Activated T-helper 2 cell treated with anti-CD3 and anti-CD28 coated beads, Interferon-gamma antibody, Interleukin-2, Interleukin-4, amounts not matched to agents 10 μg/mL and 5 μg/mL and 100 μg/mL, durations not matched to agents 14 hours and 24 hours and 36 hours (primary cell): ENCODE measurements around the gene DGKI. TPM values are rescaled to one million over a fixed set of nuclear protein-coding genes. Genes with fewer than 3 reads are reported as not detected.
A peak's percentile ranks its signal among the peaks of the same experiment; 100 is the strongest.

Experiments
- DNase-seq: peaks from one replicate; pipeline ENCODE4 v3.0.0; 2021; ENCODE audit warnings: low spot score
- H3K27ac Mint-ChIP-seq: one replicate; pipeline ENCODE4 v1.8.0; 2021; ENCODE audit warnings: mixed read lengths
- H3K27me3 Mint-ChIP-seq: one replicate; pipeline ENCODE4 v1.8.0; 2021; ENCODE audit warnings: low read depth, mixed read lengths
- H3K36me3 Mint-ChIP-seq: one replicate; pipeline ENCODE4 v1.8.0; 2021; ENCODE audit warnings: low read depth, mixed read lengths
- H3K4me1 Mint-ChIP-seq: one replicate; pipeline ENCODE4 v1.8.0; 2021; ENCODE audit warnings: low read depth, mixed read lengths
- H3K4me3 Mint-ChIP-seq: one replicate; pipeline ENCODE4 v1.8.0; 2021; ENCODE audit warnings: low read depth, mild to moderate bottlenecking, moderate library complexity, mixed read lengths
- H3K9me3 Mint-ChIP-seq: one replicate; pipeline ENCODE4 v1.8.0; 2021; ENCODE audit warnings: mixed read lengths
- intact Hi-C: fragments of 100-400 bp; cut with micrococcal nuclease; formaldehyde crosslinking; loops from one replicate; pipeline ENCODE4 v1.15.1; 2023
- total RNA-seq: library from RNA; stranded (reverse); gene quantifications from 2 replicates; pipeline ENCODE4 v1.2.3, GENCODE V29; 2022

Gene DGKI
- total RNA-seq, 1 donor from 2014 or later: 3.9 TPM

GRCh38 chr7:137880432-137880831, 33.7 kb upstream of the DGKI start:
- peaks cover 12% of the 10 kb centered on the region for H3K4me1 Mint-ChIP-seq
- no peak overlapping the region for H3K27ac Mint-ChIP-seq
- H3K27me3 Mint-ChIP-seq: no peaks in the 10 kb centered on the region
- no peak overlapping the region for H3K4me3 Mint-ChIP-seq
- peaks cover 67% of the 10 kb centered on the region for H3K36me3 Mint-ChIP-seq
- no peak for DNase-seq
- H3K9me3 Mint-ChIP-seq: no peaks in the 10 kb centered on the region
- intact Hi-C loops: no loop called here

- DNase-seq: no peak
- peaks cover 12% of the 10 kb centered on the region for H3K4me1 Mint-ChIP-seq
- no peaks in the 10 kb centered on the region for H3K27me3 Mint-ChIP-seq
- peak overlapping the region; percentile 57 for H3K27ac Mint-ChIP-seq
- H3K9me3 Mint-ChIP-seq: no peaks in the 10 kb centered on the region
- H3K4me3 Mint-ChIP-seq: no peak overlapping the region
- intact Hi-C loops: no loop called here
- H3K36me3 Mint-ChIP-seq: peaks cover 64% of the 10 kb centered on the region
These were observed 32.8 kb upstream of the DGKI start for GRCh38 chr7:137879357-137880158.

- H3K36me3 Mint-ChIP-seq: peaks cover 65% of the 10 kb centered on the region
- intact Hi-C loops: no loop called here
- no peaks in the 10 kb centered on the region for H3K9me3 Mint-ChIP-seq
- H3K4me1 Mint-ChIP-seq: peaks cover 18% of the 10 kb centered on the region
- H3K27ac Mint-ChIP-seq: no peak overlapping the region
- no peak for DNase-seq
- no peak overlapping the region for H3K4me3 Mint-ChIP-seq
- H3K27me3 Mint-ChIP-seq: no peaks in the 10 kb centered on the region
These were observed 31.7 kb upstream of the DGKI start for GRCh38 chr7:137878333-137878961.

GRCh38 chr7:137877027-137877675, 30.4 kb upstream of the DGKI start:
- intact Hi-C loops: no loop called here
- Mint-ChIP-seq H3K4me1 (peaks cover 17% of the 10 kb centered on the region), H3K27me3 (no peaks in the 10 kb centered on the region)

GRCh38 chr7:137875746-137876145, 29.0 kb upstream of the DGKI start:
- peaks cover 62% of the 10 kb centered on the region for H3K36me3 Mint-ChIP-seq

More at GRCh38 chr7:137877027-137877675, 30.4 kb upstream of the DGKI start:
- no peak overlapping the region for H3K27ac Mint-ChIP-seq
- no peak for DNase-seq
- H3K9me3 Mint-ChIP-seq: no peaks in the 10 kb centered on the region
- no peak overlapping the region for H3K4me3 Mint-ChIP-seq
- H3K36me3 Mint-ChIP-seq: peaks cover 66% of the 10 kb centered on the region

GRCh38 chr7:137873979-137874777, 27.4 kb upstream of the DGKI start:
- Mint-ChIP-seq H3K4me1 (peaks cover 21% of the 10 kb centered on the region), H3K4me3 (no peak overlapping the region), H3K27me3 (no peaks in the 10 kb centered on the region), H3K9me3 (no peaks in the 10 kb centered on the region), H3K27ac (peak overlapping the region; percentile 68), H3K36me3 (peaks cover 52% of the 10 kb centered on the region)
- DNase-seq: no peak
- intact Hi-C loops: loop anchor here (2.0 kb wide), 1 partner anchor 21 kb away; no protein-coding TSS in a partner anchor

More at GRCh38 chr7:137875746-137876145, 29.0 kb upstream of the DGKI start:
- Mint-ChIP-seq H3K27ac (no peak overlapping the region), H3K4me3 (no peak overlapping the region), H3K27me3 (no peaks in the 10 kb centered on the region), H3K9me3 (no peaks in the 10 kb centered on the region), H3K4me1 (peaks cover 20% of the 10 kb centered on the region)
- intact Hi-C loops: no loop called here
- no peak for DNase-seq

- Mint-ChIP-seq H3K36me3 (peaks cover 49% of the 10 kb centered on the region), H3K9me3 (peaks cover 2% of the 10 kb centered on the region), H3K27me3 (no peaks in the 10 kb centered on the region), H3K4me3 (no peak overlapping the region), H3K4me1 (peaks cover 21% of the 10 kb centered on the region), H3K27ac (peak overlapping the region; percentile 68)
- intact Hi-C loops: loop anchor here (2.0 kb wide), 1 partner anchor 21 kb away; no protein-coding TSS in a partner anchor
- DNase-seq: no peak
These were observed 26.8 kb upstream of the DGKI start for GRCh38 chr7:137873524-137873923.

GRCh38 chr7:137871170-137871915, 24.6 kb upstream of the DGKI start:
- Mint-ChIP-seq H3K27ac (peak overlapping the region; percentile 12), H3K36me3 (peaks cover 54% of the 10 kb centered on the region), H3K27me3 (no peaks in the 10 kb centered on the region), H3K4me1 (peaks cover 21% of the 10 kb centered on the region), H3K4me3 (no peak overlapping the region), H3K9me3 (peaks cover 9% of the 10 kb centered on the region)
- intact Hi-C loops: no loop called here
- no peak for DNase-seq

- no peaks in the 10 kb centered on the region for H3K27me3 Mint-ChIP-seq
- peaks cover 21% of the 10 kb centered on the region for H3K4me1 Mint-ChIP-seq
- no peak for DNase-seq
- H3K9me3 Mint-ChIP-seq: peaks cover 15% of the 10 kb centered on the region
- H3K27ac Mint-ChIP-seq: peak overlapping the region; percentile 57
- no peak overlapping the region for H3K4me3 Mint-ChIP-seq
- intact Hi-C loops: no loop called here
- peaks cover 57% of the 10 kb centered on the region for H3K36me3 Mint-ChIP-seq
These were observed 23.9 kb upstream of the DGKI start for GRCh38 chr7:137870684-137871083.

- Mint-ChIP-seq H3K4me3 (no peak overlapping the region), H3K27me3 (no peaks in the 10 kb centered on the region), H3K4me1 (peaks cover 21% of the 10 kb centered on the region), H3K9me3 (peaks cover 22% of the 10 kb centered on the region), H3K27ac (no peak overlapping the region), H3K36me3 (peaks cover 63% of the 10 kb centered on the region)
- no peak for DNase-seq
- intact Hi-C loops: no loop called here
These were observed 23.3 kb upstream of the DGKI start for GRCh38 chr7:137870078-137870477.

GRCh38 chr7:137869260-137869659, 22.5 kb upstream of the DGKI start:
- Mint-ChIP-seq H3K4me3 (no peak overlapping the region), H3K9me3 (peaks cover 25% of the 10 kb centered on the region), H3K27me3 (no peaks in the 10 kb centered on the region), H3K4me1 (peaks cover 21% of the 10 kb centered on the region), H3K27ac (no peak overlapping the region), H3K36me3 (peaks cover 61% of the 10 kb centered on the region)
- intact Hi-C loops: no loop called here
- no peak for DNase-seq

GRCh38 chr7:137867289-137867688, 20.5 kb upstream of the DGKI start:
- H3K4me3 Mint-ChIP-seq: no peak overlapping the region
- intact Hi-C loops: no loop called here
- H3K9me3 Mint-ChIP-seq: peaks cover 25% of the 10 kb centered on the region
- no peak overlapping the region for H3K27ac Mint-ChIP-seq
- peaks cover 53% of the 10 kb centered on the region for H3K36me3 Mint-ChIP-seq
- no peaks in the 10 kb centered on the region for H3K27me3 Mint-ChIP-seq
- H3K4me1 Mint-ChIP-seq: peaks cover 11% of the 10 kb centered on the region
- no peak for DNase-seq
